Testis (tissue), 3 donors: Measurements from ENCODE around the gene HSPG2. TPM values are rescaled to one million over a fixed set of nuclear protein-coding genes. Genes with fewer than 3 reads are reported as not detected.

Experiments used
- DNase-seq: peaks from one replicate; pipeline ENCODE4 v3.0.0-alpha.2; 2019
- H3K27ac ChIP-seq, 2 donors: fragments of 200-600 bp; sonication (generic); one replicate each; pipeline ENCODE4 v1.5.1; 2019
- H3K27me3 ChIP-seq: fragments of 200-600 bp; sonication (generic); one replicate; pipeline ENCODE4 v1.5.1; 2019
- H3K36me3 ChIP-seq: fragments of 200-600 bp; sonication (generic); one replicate; pipeline ENCODE4 v1.5.1; 2017; ENCODE audit warnings: low read depth; ENCODE audit errors: missing control alignments
- H3K4me1 ChIP-seq: fragments of 200-600 bp; sonication (generic); one replicate; pipeline ENCODE4 v1.5.1; 2019
- H3K4me3 ChIP-seq, 2 donors: fragments of 200-600 bp; sonication (generic); one replicate each; pipeline ENCODE4 v1.5.1; 2017 to 2019
- H3K9me3 ChIP-seq: fragments of 200-600 bp; sonication (generic); one replicate; pipeline ENCODE4 v1.5.1; 2017
- POLR2A ChIP-seq: fragments of 450-650 bp; IDR thresholded peaks from one replicate; pipeline ENCODE4 v1.6.1; 2017; ENCODE audit warnings: antibody characterized with exemption, mild to moderate bottlenecking, moderate library complexity
- WGBS, 2 donors: methylation state at CpG; one replicate each; pipeline ENCODE4 v1.1.5; 2018; 5-methylcytosine and 5-hydroxymethylcytosine counted together
- intact Hi-C: fragments of 100-400 bp; cut with DNase I; formaldehyde crosslinking; loops from one replicate; pipeline ENCODE4 v1.15.1; 2023; ENCODE audit warnings: low total_unique reads
- polyA plus RNA-seq: library from polyadenylated mRNA; stranded (reverse); fragments of 350-450 nt; fragmentation: Illumina TruSeq; extraction: RNeasy Lipid Tissue Mini Kit (QIAGEN cat#74804); gene quantifications from one replicate; pipeline ENCODE4 v1.2.3, GENCODE V29; 2014; ENCODE audit warnings: low read depth, low replicate concordance; ENCODE audit not compliant: insufficient read depth
- total RNA-seq, 2 donors: library from RNA; depleted of rRNA; stranded (reverse); fragments of >200 nt; gene quantifications; one replicate each; pipeline ENCODE4 v1.2.3, GENCODE V29; 2016
- TF ChIP-seq, protein P1 (sequence below), 3 experiments: fragments of 450-650 bp in 2 of 3; fragments of 200-600 bp in 1 of 3; sonication (generic) in 1 of 3; IDR thresholded peaks; one replicate each; pipeline ENCODE4 v1.5.1; 2016 to 2019; ENCODE audit warnings: antibody characterized with exemption in 3 of 3, mild to moderate bottlenecking in 2 of 3, moderate library complexity in 1 of 3

The HSPG2 gene
- total and polyA plus RNA-seq, 3 donors from 2014 or later = 51.8 to 72.1 (median 54.2) TPM

DNA sequence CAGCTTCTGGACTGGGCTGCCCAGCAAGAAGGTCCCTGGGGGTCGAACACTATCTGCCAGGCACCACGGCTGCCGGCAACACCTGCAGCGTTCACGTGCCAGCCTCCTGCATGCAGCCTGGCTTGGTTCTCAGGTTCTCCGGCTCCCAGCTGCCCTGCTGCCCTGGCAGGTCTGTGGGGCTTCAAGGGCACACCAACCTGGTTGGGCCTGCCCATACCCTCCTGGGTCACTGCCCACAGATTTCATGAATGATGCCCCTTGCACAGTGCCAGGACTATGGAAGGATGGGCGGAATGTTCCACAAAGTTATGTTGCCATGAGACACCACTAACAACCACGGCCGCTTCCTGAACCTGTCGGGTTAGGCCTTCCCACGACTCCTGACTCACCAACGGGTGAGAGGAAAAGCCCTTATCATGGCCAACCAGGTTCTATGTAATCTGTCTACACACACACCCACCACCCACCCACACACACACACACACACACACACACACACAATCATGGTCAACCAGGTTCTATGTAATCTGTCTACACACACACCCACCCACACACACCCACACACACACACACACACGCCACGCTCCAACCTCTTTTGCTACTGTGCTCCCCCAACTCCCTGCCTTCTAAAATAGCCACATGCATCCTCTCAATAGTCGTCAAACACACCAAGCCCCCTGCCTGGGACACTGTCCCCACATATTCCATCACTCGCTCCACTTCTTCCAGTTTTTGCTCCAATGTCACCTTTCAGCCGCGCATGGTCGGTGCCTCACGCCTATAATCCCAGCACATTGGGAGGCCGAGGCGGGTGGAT is 32.2 kb downstream of the HSPG2 start:
- H3K9me3 ChIP-seq = no peaks in the 10 kb centered on the region
- intact Hi-C loops = no loop called here
- H3K36me3 ChIP-seq = no peaks in the 10 kb centered on the region
- H3K4me3 ChIP-seq = no peak overlapping the region
- peaks cover 63% of the 10 kb centered on the region for H3K4me1 ChIP-seq
- no peak for TF ChIP-seq POLR2A
- TF ChIP-seq, protein P1, sequence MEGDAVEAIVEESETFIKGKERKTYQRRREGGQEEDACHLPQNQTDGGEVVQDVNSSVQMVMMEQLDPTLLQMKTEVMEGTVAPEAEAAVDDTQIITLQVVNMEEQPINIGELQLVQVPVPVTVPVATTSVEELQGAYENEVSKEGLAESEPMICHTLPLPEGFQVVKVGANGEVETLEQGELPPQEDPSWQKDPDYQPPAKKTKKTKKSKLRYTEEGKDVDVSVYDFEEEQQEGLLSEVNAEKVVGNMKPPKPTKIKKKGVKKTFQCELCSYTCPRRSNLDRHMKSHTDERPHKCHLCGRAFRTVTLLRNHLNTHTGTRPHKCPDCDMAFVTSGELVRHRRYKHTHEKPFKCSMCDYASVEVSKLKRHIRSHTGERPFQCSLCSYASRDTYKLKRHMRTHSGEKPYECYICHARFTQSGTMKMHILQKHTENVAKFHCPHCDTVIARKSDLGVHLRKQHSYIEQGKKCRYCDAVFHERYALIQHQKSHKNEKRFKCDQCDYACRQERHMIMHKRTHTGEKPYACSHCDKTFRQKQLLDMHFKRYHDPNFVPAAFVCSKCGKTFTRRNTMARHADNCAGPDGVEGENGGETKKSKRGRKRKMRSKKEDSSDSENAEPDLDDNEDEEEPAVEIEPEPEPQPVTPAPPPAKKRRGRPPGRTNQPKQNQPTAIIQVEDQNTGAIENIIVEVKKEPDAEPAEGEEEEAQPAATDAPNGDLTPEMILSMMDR (IDR thresholded peaks at IDR 0.05) = no peak
- no peak overlapping the region for H3K27ac ChIP-seq
- no peak for DNase-seq
- 79 to 86% methylated on average over 21 to 22 of the region's 22 CpGs for WGBS, 2 donors
- H3K27me3 ChIP-seq = no peaks in the 10 kb centered on the region

DNA sequence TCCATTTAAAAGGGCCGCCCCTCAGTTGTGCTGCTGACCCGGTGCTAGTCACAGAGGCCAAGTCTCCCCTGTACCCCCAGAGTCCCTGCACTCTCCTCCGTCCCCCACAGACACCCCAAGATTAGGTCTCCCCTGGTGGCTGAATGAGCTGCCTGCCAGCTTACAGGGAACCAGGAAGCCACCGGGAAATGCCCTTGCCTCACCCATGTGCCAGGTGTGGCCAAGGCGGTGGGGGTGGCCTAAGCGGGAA is 32.7 kb downstream of the HSPG2 start:
- TF ChIP-seq, protein P1 (IDR thresholded peaks at IDR 0.05) = no peak
- no peak for TF ChIP-seq POLR2A
- H3K9me3 ChIP-seq = no peaks in the 10 kb centered on the region
- peaks cover 63% of the 10 kb centered on the region for H3K4me1 ChIP-seq
- H3K27ac ChIP-seq = no peak overlapping the region
- H3K36me3 ChIP-seq = no peaks in the 10 kb centered on the region
- H3K4me3 ChIP-seq = no peak overlapping the region
- WGBS, 2 donors = 90 to 93% methylated on average over 6 of the region's 6 CpGs
- DNase-seq = no peak
- intact Hi-C loops = no loop called here
- no peaks in the 10 kb centered on the region for H3K27me3 ChIP-seq

DNA sequence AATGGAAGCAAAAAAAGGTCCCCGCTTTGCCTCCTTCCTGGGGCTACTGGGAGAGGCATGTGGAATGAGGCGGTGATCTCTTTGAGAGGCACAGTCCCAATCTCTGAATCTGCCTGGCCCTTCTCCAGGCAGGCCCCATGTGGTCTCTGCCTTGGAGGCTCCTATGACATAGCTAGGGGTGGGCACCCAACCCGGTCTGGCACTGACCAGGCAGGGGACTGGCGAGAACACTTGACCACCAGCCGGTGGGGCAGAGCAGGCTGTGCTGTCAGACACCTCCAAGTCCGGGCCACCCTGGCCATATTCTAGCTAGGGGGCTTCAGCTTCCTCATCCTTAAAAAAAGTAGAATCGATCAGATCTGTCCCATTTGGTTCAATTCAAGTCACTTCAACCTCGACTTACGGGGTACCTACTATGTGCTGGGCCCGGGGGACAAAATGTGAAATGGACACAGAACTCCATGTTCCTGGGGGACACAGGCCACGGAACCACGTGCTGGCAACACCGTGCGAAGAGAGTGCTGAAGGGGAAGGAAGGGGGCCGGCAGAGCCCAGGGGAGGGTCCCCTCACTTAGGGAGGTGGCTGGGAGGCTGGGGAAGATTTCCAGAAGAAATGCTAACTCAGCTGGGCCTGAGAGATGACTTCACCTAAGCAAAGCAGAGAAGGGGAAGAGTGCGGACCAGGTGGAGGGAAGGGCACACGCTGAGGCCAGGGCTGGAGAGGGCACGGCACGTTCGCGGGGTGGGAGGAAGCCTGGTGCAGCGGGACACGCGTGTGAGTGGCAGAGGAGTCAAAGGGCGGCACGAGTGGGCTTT is 33.3 kb downstream of the HSPG2 start:
- H3K4me3 ChIP-seq = no peak overlapping the region
- no peaks in the 10 kb centered on the region for H3K36me3 ChIP-seq
- H3K27ac ChIP-seq = no peak overlapping the region
- TF ChIP-seq POLR2A = no peak
- TF ChIP-seq, protein P1 (IDR thresholded peaks at IDR 0.05) = no peak
- 76 to 88% methylated on average over 23 to 26 of the region's 26 CpGs for WGBS, 2 donors
- peaks cover 63% of the 10 kb centered on the region for H3K4me1 ChIP-seq
- no peak for DNase-seq
- H3K9me3 ChIP-seq = no peaks in the 10 kb centered on the region
- no peaks in the 10 kb centered on the region for H3K27me3 ChIP-seq
- intact Hi-C loops = no loop called here

DNA sequence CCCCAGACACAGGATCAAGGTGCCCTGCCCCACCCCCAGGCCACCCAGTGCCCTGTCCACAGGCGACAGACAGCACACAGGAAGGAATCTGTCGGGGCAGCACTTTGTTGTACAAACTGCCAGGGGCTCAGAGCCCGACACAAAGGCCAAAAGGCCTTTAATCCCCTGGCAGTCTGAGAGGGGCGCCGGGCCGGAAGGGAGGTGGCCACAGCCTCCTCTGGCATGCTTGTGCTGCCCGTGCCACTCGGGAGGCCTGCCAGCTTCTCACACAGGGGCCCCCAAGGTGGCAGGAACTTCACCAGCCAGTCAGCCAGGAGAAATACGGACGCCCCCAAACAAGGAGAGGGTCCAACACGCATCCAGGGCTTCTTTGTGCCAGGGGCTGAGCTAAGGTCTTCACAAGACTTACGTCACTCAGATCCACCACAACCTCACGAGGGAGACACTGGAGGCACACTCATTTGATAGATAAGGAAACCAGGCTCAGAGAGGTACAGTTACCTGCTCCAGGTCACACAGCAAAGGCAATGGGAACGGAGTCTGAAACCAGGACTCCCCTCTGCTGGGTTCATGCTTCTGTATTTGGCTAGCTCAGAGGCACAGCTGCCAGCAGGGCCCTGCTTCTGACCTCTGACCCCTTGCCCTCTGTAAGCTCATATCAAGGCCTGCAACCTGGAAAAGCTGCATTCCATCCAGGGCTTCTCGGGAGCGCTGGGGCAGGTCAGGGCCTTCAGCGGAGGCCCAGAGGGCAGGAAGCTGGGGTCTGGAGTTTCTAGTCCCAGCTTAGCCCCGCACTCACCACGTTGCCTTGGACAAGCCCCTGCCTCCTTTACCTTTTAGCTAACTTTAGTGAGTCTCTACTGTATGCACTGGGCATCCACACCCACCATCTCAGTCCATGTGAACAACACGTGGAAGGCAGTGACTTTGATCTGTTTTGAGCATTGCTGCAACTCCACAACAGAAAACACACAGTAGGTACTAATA is 34.8 kb downstream of the HSPG2 start:
- intact Hi-C loops = no loop called here
- WGBS, 2 donors = 67 to 77% methylated on average over 9 to 20 of the region's 20 CpGs
- no peaks in the 10 kb centered on the region for H3K36me3 ChIP-seq
- peaks cover 57% of the 10 kb centered on the region for H3K4me1 ChIP-seq
- H3K4me3 ChIP-seq = no peak overlapping the region
- TF ChIP-seq, protein P1 (IDR thresholded peaks at IDR 0.05) = no peak
- TF ChIP-seq POLR2A = no peak
- H3K9me3 ChIP-seq = no peaks in the 10 kb centered on the region
- peak overlapping the region; percentile 13 to 71 for H3K27ac ChIP-seq
- no peak for DNase-seq
- H3K27me3 ChIP-seq = no peaks in the 10 kb centered on the region
